Fibroblast of skin of left quadriceps (primary cell): Measurements from ENCODE around the gene USP10.

ENCODE experiments used
- DNase-seq, 2 experiments: peaks; one replicate each; pipeline ENCODE4 v3.0.0-alpha.2; 2013; ENCODE audit warnings: low read depth in 2 of 2

USP10 gene

GRCh38 chr16:84800158-84800978 lies 100.6 kb downstream of the USP10 start:
- DNase-seq: no peak

GRCh38 chr16:84803146-84803545 lies 103.3 kb downstream of the USP10 start:
- no peak for DNase-seq

DNA sequence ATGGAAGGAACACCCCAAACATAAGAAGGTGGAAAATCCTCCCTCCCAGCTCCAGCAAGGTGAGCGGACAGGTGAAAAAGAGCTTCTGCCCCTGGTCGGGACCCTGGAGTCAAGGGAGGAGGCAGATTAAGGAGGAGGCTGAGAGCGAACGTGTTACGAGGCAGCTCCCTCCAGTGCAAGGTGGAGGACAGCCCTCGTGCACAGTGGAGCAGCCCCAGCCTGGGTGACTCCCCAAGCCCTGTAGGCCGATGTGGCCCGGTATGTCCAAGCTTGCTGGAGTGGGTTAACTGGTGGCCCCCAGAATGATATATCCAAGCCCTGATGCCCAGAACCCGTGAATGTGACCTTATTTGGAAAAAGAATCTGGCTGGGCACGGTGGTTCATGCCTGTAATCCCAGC lies 104.5 kb downstream of the USP10 start:
- no peak for DNase-seq

GRCh38 chr16:84806256-84806889 lies 106.6 kb downstream of the USP10 start:
- DNase-seq: peak; percentile 58 to 63

DNA sequence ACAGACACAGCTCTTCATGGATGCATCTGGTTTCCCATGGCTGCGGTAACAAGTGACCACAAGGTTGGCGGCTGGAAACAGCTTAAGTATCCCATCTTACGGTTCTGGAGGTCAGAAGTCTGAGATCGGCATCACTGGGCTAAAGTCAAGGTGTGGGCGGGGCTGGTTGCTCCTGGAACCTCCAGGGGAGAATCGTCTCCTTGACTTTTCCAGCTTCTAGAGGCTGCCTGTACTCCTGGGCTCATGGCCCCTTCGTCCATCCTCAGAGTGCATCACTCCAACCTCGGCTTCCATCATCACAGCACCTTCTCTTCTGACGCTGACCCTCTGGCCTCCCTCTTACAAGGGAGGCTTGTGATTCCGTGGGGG lies 107.1 kb downstream of the USP10 start:
- DNase-seq: no peak

GRCh38 chr16:84807776-84808175 lies 108.0 kb downstream of the USP10 start:
- no peak for DNase-seq

- no peak for DNase-seq
These were observed 109.0 kb downstream of the USP10 start for GRCh38 chr16:84808826-84809225.

DNA sequence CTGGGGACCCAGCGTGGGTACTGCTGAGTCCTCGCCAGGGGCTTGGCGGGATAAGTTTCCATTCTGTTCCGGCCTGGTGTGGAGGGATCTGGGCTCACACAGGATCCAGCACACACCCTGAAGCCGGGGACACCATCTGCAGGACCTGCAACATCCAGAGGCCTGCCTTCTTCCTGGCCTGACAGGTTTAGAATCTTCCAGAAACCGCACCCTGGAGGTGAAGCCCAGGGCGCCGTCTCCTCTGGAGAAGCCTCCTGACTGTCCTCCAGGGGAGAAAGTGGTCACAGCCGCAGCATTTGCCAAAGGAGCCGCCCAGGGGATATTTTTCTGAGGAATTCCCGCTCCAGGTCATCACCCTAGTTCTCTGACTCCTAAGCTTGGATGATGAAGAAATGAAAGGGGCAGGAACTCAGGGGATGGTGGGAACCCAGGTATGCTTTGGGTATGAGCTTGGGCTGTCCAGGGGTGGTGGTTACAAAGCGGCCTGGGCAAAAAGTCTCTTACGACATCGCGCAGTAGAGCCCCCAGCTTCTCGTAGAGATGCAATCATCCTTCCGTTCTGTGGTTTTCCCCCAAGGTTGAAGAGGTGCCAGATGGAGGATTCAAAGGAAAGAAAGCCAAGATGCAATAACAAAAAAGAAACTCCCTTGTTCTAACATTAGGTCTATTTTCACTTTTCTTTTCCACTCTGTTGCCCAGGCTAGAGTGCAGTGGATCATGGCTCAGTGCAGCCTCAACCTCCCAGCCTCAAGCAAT lies 110.9 kb downstream of the USP10 start:
- peak in 1 of 2 experiments; percentile 56 for DNase-seq

GRCh38 chr16:84811529-84811928 lies 111.7 kb downstream of the USP10 start:
- DNase-seq: no peak

- DNase-seq: no peak
These were observed 113.5 kb downstream of the USP10 start for GRCh38 chr16:84813141-84813934.

DNA sequence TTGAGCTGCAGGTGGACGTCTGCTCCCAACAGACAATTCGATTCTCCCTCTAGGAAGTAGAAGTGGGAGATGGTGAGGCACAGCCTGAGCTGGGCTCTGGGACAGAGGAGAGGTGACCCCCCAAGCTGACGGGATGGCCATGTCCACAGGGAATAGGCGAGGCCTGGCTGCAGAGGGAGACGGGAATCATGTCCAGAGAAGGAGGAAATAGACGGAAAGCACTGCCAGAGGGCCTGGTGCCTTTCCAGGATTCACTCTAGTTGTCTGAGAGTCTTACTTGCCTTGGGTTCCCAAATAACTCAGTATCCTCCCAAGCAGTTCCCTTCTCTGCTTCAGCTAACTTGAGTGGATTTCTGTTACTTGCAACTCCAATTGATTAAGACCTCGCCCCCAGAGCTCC lies 115.7 kb downstream of the USP10 start:
- DNase-seq: no peak

GRCh38 chr16:84816023-84816422 lies 116.2 kb downstream of the USP10 start:
- DNase-seq: no peak

DNA sequence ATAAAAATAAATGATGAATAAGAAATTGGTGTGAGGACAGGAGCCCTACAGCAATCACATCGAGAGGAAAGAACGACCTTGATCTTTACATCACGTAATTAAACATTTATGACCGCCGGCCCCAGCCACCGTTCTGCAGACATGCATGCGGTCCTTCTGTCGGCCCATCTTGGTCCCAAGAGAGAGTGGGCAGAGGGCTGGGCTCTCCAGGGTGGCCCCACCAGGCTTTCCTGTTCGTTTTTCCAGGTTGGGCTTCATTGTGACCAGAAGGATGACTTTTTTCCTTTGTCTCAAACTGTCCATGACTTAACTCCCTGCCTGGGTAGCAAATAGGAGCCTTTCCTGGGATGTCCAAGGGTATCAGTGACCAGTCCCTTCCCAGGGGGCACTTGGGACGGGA lies 116.7 kb downstream of the USP10 start:
- no peak for DNase-seq

GRCh38 chr16:84817206-84817605 lies 117.4 kb downstream of the USP10 start:
- no peak for DNase-seq

GRCh38 chr16:84817613-84818012 lies 117.8 kb downstream of the USP10 start:
- no peak for DNase-seq

DNA sequence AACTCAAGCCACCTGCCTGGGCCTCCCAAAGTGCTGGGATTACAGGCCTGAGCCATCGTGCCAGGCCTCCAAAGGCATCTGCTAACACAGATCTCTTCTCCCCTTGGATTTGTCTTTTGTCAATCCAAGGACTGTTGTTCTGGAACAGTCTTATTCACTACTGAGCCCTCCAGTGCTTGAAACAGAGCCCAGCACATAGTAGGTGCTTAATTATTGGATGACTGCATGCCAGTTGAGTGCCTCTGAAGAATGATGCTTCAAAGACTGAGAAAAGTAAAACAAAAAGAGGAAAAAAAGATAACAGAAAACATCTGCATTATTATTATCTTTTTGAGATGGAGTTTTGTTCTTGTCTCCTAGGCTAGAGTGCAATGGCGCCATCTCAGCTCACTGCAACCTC lies 118.3 kb downstream of the USP10 start:
- DNase-seq: no peak

- DNase-seq: no peak
These were observed 119.3 kb downstream of the USP10 start for GRCh38 chr16:84818989-84819643.

- peak; percentile 69 to 72 for DNase-seq
These were observed 120.0 kb downstream of the USP10 start, which contains the start of gene CRISPLD2 for GRCh38 chr16:84819644-84820304. Gene CRISPLD2 (plus strand): TSS chr16:84819985. CDS start chr16:84838496, 18,511 bp downstream.

DNA sequence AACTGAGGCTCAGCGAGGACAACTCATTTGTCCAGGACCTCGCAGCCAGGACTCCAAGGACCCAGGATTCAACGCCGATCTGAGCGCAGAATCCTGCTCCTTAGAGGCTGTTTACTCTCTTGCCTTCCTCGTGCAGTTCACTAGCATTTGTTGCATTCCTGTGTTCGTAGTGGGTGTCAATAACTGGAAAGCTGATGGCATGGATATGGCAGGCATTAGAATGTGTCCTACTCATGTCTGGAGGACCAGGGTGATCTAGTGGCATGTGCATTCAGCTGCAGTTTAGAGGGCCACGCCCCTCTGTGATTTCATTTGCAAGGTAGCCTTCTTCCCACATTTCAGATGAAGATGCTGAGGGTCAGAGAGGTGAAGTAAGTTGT lies 120.5 kb downstream of the USP10 start:
- no peak for DNase-seq

GRCh38 chr16:84820771-84821170 lies 121.0 kb downstream of the USP10 start:
- no peak for DNase-seq

DNA sequence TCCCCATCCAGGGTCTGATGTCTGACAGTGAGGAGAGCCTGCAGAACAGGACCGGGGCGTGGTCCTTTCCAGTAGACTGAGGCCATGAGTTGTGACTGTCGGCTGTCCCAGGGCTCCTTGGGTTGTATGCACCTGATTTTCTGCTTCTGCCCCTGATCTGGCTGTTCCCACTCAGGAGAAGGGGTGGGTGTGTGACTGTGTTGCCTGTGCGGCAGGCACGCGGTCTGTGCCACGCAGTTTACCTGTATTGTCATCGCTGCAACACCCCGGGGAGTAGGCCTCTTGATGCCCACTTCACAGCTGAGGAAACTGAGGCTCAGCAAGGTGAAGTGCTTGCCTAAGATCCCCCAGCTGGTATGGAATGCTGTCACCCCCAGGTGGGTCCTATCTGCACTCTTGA lies 121.4 kb downstream of the USP10 start:
- DNase-seq: no peak
